Keratinocyte (primary cell): ENCODE results near the gene ZNF738.

Experiments
- CTCF ChIP-seq, 3 experiments: IDR thresholded peaks in 1 of 3; conservative IDR thresholded peaks in 1 of 3; optimal IDR thresholded peaks in 1 of 3; 2 replicates in 2 of 3; 3 replicates in 1 of 3; pipeline versions ENCODE3 to v1.5.1; 2011; ENCODE audit warnings: low read length in 3 of 3, mild to moderate bottlenecking in 3 of 3, moderate library complexity in 2 of 3, control low read depth in 1 of 3, inconsistent platforms in 1 of 3; ENCODE audit not compliant: insufficient read depth in 2 of 3; ENCODE audit errors: extremely low read depth in 1 of 3
- EZH2 ChIP-seq: IDR thresholded peaks from one replicate; pipeline ENCODE4 v1.6.1; 2012; ENCODE audit warnings: inconsistent platforms, mild to moderate bottlenecking, low read length, moderate library complexity

GRCh38 chr19:21328885-21329605 lies 29.8 kb upstream of the ZNF738 start, which contains the start of gene ZNF708:
- TF ChIP-seq CTCF (optimal IDR thresholded peaks at IDR 0.05 in 1 of 3, IDR thresholded peaks at IDR 0.05 in 1 of 3, conservative IDR thresholded peaks at IDR 0.05 in 1 of 3; ENCODE audit: extremely low read depth in 1 of 3, insufficient read depth in 2 of 3, low read length in 3 of 3) (no peak), EZH2 (no peak)
